ENCODE measurements around the gene AUTS2. TPM values are rescaled to one million over a fixed set of nuclear protein-coding genes. Genes with fewer than 3 reads are reported as not detected.

The AUTS2 gene
- total RNA-seq, 1 donor from 2014 or later: 1.2 TPM

DNA sequence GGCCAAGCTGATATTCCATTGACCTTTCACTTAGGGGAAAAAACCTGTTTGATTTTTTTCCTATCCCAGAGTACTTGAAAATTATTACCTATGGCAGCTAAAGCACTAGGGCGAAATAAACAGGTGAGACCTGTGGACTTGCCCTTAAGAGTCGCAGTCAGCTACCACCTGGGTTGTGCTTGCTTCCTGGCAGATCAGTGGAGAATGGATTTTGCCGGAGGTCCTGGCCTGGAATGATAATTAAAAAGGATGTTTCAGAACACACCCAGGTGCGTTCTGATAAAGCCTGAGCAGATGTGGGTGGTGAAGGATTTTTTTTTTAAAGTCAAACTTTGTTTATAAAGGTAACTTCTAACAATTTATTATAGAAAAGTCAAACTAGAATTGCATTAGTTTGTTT, 59.1 kb downstream of the AUTS2 start:
- DNase-seq: no peak

DNA sequence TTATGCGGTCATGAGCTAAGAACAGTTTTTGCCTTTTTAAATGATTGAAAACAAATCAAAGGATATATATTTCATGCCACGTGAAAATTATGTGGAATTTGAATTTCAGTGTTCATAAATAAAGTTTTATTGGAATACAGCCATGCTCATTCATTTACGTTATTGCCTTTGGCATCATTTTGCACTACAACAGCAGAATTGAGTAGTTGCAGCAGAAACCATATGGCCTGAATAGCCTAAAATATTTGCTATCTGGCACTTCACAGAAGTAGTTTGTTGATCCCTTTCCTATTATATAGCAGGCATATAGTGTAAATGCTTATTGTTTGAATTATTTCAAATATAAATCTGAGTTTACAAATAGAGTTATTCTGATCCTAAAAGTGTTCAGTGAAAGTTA, 59.7 kb downstream of the AUTS2 start:
- DNase-seq: no peak

DNA sequence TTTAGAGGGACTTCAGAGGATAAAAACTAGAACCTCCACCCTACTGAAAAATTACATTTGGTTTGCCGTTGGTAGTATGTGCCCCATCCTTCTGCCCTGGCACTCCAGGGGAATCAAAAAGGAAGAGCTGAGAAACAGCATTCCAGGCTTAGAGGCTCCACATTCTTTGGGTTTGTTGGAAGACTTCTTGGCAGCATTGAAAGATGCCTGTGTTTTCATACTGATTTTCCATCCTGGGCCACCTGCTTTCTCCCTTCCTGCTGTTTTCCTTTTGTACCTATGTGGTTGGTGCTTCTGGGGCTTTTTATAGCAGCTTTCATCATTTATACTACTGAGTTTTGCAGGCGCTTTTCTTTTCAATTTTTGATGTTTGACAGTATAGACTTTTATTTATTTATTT, 61.7 kb downstream of the AUTS2 start:
- DNase-seq: no peak

DNA sequence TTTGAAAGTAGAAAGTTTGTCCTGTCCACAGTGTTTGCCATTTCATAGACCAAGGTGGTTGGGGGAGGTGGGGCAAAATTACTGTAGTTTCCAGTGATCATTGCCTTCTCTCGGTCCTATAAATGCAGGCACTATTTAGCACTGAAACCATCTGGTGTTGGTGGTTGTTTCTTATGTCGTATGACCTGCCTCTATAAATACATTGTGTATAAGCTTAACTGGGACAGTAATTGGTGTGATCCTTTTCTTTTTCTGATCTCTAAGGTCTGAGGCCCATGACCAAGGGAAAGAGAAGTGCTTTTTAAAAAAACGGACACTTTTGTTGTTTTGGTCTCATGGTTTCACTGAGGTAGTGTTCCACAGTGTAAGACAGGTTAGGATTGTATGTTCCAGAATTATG, 63.1 kb downstream of the AUTS2 start:
- DNase-seq: no peak

DNA sequence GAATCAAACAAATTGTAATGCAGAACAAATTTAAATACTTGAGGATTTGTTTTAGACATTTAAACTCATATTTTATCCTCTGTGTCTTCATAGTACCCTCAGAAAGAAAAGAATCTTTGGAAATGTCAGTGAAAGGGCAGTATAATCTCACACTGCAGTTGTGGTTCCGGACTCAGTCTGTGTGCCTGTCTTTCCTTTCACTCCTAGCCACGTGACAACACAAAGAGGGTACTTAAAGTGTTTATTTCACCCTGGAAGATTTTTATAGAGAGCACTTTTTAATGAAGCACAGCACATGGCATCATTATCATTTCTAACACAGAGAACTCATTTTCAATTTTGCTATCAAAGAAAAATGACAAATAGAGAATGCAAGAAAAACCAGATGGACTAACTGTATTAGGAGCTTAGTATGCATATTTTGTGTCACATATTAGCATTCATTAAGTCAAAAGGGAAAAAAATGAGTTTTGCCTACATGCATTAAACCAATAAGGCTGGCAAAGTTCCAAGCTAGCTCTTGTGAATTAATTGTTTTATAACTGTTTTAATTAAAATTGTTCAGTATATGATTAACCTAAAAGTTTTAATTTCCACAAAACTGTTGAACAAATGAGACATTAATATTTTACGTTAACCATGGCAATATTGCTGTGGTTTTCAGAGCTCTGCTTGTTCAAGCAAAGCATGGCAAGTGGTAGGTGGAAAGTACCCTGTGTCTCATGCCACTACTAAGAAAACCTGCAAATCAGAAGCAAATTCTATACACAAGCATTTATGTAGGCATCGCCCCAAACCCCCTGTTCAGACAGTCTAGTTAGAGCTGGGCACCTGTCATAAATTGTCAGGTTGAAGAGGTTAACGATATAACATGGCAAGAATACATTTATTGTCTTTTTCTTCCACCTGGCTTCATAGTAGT, 65.9 kb downstream of the AUTS2 start:
- no peak for DNase-seq

DNA sequence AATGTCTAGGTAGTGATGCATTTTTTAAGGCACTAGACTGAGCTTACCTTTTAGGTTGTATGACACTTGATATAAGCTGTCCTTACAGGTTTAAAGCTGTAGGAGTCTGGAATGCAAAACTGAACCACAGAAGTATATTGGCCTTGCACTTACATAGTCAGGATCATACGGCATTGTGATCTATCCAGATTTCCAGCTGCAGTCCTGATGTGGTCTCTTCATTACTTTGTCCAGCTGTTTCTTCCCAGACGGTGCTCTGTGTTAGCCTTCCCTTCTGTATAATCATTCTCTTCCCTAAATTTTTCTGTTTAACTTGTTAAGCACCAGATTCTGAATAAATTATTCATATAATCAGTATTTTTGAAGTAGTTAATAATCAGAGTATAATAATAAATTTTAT, 67.1 kb downstream of the AUTS2 start:
- DNase-seq: no peak

DNA sequence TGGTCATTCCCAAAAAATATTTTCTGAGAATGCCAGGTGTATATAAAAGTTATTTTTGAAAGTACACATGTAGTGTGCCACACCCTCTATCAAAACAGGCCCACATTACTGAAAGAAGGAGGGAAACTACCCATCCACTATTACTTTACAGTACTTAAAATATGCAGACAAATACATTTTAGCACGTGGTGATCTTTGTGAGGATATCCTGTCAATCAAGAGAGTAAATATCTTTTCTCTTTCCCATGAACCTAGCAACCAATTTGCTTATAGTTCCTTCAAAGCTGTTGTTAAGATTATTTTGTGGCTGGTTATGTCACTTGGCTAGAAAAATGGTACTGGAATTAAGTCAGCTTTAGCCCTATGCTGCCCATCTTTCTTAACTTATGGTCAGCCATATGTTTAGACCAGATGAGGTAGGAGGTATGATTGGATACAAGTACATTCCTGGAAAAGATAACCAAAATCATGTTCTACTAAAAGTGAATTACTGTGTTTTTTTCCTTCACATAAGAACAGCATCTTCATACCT, 70.1 kb downstream of the AUTS2 start:
- DNase-seq: no peak

DNA sequence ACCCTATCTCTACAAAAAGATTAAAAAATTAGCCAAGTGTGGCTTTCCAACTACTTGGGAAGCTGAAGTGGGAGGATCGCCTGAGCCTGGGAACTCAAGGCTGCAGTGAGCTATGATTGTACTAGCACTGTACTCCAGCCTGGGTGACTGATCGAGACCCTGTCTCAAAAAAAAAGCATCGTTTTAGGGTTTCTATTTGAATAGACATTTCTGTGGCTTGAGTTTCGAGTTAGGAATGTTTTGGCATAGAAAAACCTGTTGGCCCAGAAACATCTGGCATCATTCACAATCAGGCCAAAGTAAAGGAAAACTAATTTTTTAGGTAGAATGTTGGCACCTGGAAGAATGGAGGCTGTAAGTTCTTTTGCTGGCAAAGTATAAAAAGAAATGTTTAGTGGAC, 72.4 kb downstream of the AUTS2 start:
- no peak for DNase-seq

DNA sequence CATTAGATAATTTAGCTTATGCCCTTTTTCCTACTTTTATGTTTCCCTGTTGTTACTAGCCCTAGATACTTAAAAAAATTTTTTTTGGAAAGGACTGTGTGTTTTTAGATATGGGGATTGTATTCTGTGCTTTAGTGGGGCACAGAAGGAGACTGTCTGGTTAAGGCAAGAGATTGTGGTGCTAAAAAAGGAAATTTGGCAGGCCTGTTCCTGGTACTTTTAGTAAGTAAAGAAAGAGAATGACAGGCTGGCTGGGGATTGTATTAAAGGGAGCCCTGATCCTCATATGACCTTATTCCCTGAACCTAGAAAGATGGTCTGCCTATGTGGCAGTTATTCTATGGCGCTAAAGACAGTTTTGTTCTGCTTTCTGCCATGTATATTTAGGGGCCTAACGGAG, 74.8 kb downstream of the AUTS2 start:
- no peak for DNase-seq

DNA sequence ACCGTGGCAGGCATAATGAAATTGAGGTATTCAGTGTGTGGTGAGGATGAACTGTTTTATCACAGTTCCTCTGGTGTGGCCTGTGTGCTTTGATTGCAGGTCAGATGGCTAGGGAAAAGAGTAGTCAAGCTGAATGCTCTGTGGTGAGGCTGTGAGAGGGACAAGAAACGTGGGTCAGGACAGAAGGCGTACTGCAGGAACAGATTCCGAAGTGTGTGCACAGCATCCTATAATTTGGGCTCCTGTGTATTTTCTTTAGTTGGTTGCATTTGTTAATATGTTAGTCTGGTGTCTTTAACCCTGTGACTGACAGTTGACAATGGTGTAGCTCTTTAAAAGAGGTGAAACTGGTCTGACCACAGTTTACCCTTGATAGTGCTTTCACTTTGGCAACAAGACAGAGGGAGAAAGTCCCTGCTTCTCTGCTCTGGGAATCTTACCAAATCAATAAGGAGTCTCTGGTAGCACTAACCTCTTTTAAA, 76.5 kb downstream of the AUTS2 start:
- DNase-seq: no peak

DNA sequence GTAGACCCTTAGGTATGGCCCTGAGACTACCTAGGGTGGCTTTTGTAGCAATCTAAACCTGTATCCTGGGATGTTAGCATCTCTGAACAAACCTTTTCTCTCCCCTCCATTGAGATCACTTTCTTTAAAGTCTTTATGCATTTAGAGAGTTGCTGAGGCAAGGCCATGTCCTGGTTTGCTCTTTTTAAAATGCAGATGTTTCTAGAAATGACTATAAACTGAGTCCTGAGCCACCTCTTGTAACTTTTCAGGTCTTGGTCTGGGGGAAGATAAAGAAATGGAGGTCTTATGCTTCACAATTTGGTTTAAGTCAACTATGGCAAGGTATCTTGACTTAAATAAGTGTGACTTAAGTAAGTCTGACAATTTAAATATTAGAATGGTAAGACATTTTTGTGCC, 78.0 kb downstream of the AUTS2 start:
- DNase-seq: no peak

DNA sequence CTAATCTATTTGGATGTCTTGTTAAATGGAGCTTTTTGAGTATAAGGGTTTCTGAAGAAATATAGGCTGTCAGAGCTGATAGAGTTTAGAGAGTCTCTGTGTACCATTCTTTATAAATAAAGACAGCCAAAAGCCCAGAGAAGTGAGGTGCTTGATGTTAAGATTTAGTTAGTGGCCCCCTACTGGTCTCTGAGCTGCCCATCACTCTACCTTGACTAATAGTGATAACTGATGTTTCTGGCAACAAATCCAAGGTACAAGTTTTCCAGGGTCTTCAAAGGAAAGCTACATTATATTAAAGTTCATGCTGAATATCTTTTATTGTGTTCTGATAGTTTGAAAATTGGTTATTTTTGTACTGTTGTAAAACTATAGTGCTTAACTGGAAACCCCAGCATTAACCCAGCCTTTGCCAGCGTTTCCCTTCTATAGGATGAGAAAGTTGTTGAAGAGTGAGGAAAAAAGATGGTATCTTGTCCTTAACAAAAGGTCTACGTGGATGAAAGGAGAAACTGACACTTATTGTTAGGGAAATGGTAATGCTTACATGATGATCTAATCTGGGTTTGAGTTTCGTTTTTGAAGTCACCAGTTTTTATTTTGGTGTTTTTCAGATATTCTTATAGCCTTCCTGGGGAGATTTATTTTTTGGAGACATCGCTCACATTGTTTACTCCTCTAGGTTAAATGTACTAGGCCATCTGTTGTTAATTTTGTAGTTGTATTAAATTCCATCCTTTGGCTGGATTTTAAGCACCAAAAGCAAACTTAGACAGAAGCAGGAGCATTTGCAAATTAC, 79.0 kb downstream of the AUTS2 start:
- no peak for DNase-seq

DNA sequence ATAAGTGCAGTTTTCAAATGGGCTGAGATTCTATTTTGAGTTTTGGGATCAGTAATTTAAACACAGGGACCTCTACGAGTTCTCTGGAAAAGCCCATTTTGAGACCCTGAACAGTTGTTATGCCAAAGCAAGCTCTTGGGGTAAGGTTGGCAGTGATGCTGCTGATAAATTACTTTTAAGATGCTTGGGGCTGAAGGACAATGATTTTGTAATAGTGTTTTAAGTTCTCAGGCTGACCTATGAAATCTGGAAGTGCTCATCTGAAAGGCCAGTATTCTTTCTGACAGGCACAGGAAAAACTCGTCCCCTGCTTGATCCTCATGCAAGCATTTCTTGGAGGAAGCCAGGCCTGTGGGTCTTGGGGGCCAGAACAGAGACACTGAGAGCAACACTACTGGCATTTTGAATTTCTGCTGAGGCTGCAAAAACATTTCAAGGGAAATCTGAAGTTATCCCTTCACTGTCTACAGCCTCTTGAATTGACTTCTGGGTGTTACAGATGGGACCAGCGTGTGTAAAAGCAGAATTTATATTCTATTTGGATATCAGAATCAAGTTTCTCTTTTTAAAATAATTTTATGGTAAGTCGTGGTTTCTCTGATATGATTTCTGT, 79.7 kb downstream of the AUTS2 start:
- DNase-seq: no peak

DNA sequence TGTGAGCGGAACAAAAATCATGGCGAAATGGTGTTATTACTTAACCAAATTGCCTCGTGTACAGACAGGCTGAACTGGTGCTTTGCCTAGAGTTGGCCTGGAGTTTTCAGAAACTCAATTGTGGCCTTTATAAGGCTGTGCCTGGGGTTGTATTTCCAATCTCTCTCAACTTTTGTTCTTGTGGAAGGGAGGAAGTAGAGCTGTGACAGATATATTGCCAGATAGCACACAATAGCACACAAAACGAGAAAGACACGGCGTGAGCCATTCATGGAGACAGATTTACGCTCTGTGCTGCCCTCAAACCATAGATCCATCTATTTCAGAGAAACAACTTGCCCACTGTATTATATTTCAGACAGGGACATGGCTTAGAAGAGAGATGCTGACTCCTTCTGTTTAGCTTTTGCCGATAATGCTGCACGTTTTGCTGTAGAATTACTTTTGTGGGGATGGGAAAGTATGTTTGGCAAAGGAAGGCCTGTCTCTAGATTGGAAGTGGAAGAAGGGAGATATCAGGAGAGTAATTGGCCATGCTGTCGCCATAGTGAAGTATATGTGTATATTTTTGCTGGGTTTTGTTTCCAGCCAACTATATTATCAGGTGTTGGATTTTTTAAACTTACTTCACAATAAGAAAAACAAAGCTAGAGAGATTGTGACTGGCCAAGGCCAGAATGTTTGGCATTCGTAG, 80.4 kb downstream of the AUTS2 start:
- no peak for DNase-seq

DNA sequence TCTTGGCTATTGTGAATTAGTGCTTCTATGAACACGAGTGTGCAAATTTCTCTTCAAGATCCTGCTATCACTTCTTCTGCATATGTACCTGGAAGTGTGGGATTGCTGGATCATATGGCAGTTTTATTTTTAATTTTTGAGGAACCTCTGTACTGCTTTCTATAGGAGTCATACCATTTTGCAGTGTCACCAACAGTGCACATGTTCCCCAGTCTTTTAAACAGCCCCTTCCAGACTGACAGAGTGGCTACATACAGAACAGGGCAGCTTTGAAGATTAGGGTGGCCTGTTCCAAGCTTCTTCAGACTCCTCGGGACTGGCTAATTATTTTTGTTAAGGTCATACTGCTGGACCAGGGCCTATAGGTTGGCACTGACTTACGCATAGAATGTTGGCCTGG, 82.9 kb downstream of the AUTS2 start:
- no peak for DNase-seq

DNA sequence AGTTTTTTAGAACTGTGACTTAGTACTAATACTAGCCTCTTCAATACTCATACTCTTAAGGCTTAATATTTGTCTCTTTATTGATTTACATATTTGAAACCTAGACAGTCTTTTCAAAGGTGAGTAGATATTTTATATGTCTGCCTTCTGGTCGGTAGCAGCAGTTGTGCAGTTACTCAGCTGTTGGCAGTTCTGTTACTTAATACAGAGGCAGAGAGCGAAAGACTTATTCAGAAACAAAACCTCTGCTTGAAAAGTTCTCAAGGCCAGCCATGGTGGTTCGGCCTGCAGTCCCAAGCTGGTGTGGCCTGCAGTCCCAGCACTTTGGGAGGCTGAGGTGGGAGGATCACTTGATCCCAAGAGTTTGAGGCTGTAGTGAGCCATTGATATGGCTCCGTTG, 84.2 kb downstream of the AUTS2 start:
- DNase-seq: no peak

DNA sequence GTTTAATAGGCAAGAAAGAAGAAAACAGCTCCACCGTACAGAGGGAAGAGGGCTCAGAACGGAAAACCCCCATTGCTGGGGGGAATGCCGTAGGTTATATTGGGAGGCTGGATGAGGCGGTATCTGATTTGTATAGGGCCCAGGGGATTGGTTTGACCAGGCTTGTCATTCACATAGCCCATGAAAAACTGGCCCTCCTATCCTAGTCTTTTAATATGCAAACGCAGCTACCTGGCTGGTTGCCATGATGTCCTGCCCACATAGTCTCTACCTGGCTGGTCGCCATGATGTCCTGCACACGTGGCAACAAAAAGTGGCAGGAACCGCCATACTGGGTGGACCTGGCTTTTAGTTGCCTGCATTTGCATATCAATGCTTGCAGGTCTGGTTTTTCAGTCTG, 84.7 kb downstream of the AUTS2 start:
- DNase-seq: no peak

DNA sequence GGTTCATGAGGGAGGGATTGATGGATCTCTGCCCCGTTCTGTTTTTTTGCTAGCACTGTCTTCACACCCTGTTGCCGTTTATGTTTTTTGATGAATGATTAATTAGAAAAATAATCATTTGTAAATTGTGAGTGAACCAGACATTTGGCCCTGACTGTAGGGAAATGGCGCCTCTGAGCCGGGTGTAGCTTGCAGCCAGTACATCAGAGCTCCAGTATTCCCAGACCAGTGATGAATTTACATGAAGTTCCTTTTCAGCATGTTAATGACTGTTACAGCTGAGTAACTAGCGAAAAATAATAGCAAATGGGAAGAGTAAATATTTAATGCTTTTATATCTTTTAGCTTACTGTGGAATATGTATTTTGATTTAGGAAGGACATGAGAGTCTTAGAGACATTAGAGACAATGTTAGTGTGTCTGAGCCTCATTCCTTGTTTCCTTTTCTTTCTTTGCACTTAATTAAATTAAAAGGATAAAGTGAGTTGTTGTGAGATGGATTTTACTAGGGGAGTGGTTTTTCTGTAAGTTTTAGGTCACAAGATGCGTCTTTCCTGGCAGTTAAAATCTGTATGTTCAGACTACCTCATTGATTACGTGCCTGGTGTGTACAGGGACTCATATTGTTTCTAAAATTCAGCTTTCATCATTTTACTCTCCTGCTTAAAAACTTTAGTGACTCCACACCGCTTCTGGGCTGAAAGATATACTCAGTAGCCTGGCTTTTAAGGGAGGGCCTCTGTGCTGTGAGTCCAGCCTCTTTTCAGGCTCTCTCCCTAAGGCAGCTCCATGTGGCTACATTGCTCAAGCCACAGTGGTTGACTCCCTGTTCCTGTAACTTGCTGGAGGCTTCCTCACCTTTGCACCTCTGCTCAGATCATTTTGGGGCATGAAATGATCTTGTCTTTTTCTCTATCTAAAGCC, 86.4 kb downstream of the AUTS2 start:
- DNase-seq: no peak

DNA sequence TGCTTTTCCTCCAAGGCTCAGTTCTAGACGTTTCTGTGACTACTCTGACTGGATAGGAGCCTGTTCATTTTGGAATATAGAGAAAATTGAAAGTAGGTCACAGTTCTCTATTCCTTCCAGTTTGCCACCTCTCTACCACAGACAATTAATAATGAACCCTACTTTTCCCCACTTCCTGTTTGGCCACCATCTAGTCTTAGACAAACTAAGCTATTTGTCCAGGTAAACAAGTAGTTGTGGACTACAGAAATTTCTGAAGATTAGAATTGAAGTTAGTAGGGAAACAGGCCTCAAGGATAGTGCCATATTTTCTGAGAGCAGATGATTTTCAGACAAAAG, 87.0 kb downstream of the AUTS2 start:
- no peak for DNase-seq

DNA sequence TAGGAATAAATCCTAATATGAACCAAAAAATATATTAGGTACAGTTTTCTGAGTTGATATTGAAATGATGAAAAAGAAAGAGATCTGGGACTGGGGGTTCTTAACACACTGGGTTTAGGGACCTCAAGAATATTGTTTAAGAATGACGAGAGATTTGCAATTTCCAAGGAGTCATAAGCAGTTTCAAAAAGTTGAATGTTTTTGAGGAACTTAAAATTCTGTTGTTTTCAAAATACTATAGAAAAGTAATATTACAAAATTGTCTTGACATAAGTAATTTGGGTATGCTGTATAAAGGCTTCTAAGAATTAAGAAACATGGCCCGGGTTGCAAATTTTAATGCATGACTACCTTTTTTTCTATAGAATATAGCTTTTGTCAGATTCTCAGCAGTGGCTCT, 88.1 kb downstream of the AUTS2 start:
- no peak for DNase-seq

DNA sequence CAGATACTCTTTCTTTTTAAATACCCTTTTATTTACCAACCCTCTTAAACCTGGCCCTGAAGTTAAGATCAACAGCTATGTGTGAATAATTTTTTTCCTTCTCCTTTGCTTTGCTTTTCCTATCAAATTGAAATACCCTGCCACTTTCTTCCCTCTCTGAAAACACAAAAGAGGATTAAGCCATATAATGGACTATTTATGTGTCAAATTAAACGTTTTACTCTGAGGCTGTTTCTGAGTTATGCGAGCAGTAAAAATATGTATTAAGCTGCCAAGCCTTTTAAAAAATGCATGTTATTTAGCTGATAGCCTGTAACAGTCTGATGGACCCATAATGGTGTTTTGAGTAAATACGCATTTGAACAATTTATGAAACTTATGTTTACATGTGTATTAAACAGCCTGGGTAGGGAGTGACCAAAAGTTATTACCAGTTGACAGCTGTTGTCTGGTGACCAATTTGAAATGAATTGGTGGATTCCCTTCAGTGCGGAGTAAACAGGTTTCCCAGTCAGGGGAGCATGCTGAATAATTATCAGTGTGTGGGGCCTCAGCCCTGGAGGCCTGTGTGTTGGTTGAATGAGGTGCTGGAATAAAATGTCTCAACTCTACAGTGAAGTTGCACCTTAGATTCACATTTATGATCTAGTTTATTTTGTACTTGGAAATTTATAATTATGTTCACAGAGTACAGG, 89.6 kb downstream of the AUTS2 start:
- no peak for DNase-seq

Measured in dermis blood vessel endothelial cell (primary cell).